H1 (cell line): ENCODE results near the gene YIPF5. TPM values are rescaled to one million over a fixed set of nuclear protein-coding genes. Genes with fewer than 3 reads are reported as not detected.

Source experiments
- CTCF ChIA-PET: fragments of 300-600 bp; sonication (Branson Sonifier 250); formaldehyde crosslinking; loops from one replicate; lab custom pipeline; 2021; ENCODE audit not compliant: partially characterized antibody; lab: Charles Lee
- POLR2A ChIA-PET: fragments of 300-600 bp; sonication (Branson Sonifier 250); formaldehyde crosslinking; loops from one replicate; lab custom pipeline; 2021; ENCODE audit warnings: inconsistent platforms; ENCODE audit not compliant: partially characterized antibody; lab: Charles Lee
- DNase-seq, 2 experiments: peaks; one replicate each; pipeline versions ENCODE4 v3.0.0 to v3.0.0-alpha.2; 2010 to 2022; ENCODE audit warnings: low spot score in 2 of 2, low read depth in 1 of 2, mixed read lengths in 1 of 2
- FAIRE-seq: peaks from 2 replicates; lab custom pipeline; 2011; peaks lifted over from hg19 to GRCh38; lab: Jason Lieb, UNC
- H2AFZ ChIP-seq: 2 replicates; pipeline ENCODE4 v1.8.1; 2012; ENCODE audit warnings: low read length, inconsistent platforms
- H2AK5ac ChIP-seq: 2 replicates; pipeline ENCODE4 v1.6.1; 2013; ENCODE audit warnings: low read depth, low read length
- H2BK120ac ChIP-seq: replicated peaks from 2 replicates; pipeline ENCODE3; 2013; ENCODE audit warnings: low read depth, low read length, inconsistent platforms
- H2BK12ac ChIP-seq: 2 replicates; pipeline ENCODE4 v1.6.1; 2013; ENCODE audit warnings: low read depth, low read length
- H2BK15ac ChIP-seq: 2 replicates; pipeline ENCODE4 v1.6.1; 2013; ENCODE audit warnings: low read length
- H2BK20ac ChIP-seq: 2 replicates; pipeline ENCODE4 v1.6.1; 2013; ENCODE audit warnings: low read length
- H2BK5ac ChIP-seq: 2 replicates; pipeline ENCODE4 v1.6.1; 2013; ENCODE audit warnings: low read depth, low read length
- H3K14ac ChIP-seq: 2 replicates; pipeline ENCODE4 v1.6.1; 2013; ENCODE audit warnings: inconsistent platforms; ENCODE audit not compliant: insufficient read length
- H3K18ac ChIP-seq: 2 replicates; pipeline ENCODE4 v1.6.1; 2013; ENCODE audit warnings: low read length; ENCODE audit errors: extremely low read depth
- H3K23ac ChIP-seq: 2 replicates; pipeline ENCODE4 v1.6.1; 2013; ENCODE audit warnings: inconsistent platforms; ENCODE audit not compliant: insufficient read length
- H3K23me2 ChIP-seq: 2 replicates; pipeline ENCODE4 v1.6.1; 2013; ENCODE audit warnings: low read depth, low read length
- H3K27ac ChIP-seq: 2 replicates; pipeline ENCODE4 v1.6.1; 2011; ENCODE audit warnings: low read depth, low read length, inconsistent platforms
- H3K27me3 ChIP-seq, 4 experiments: replicated peaks in 1 of 4; 1 replicate in 1 of 4; 2 replicates in 3 of 4; pipeline versions ENCODE4 v1.6.1 to v1.8.1; 2011 to 2013; ENCODE audit warnings: low read length in 3 of 4, mild to moderate bottlenecking in 3 of 4, inconsistent platforms in 2 of 4, mixed read lengths in 2 of 4, moderate library complexity in 1 of 4; ENCODE audit not compliant: control insufficient read depth in 3 of 4, insufficient read depth in 3 of 4; ENCODE audit errors: extremely low read depth in 1 of 4
- H3K36me3 ChIP-seq, 4 experiments: 2 replicates each; pipeline versions ENCODE4 v1.6.1 to v1.8.1; 2011 to 2013; ENCODE audit warnings: mild to moderate bottlenecking in 4 of 4, low read length in 3 of 4, moderate library complexity in 2 of 4, control low read depth in 1 of 4, inconsistent platforms in 1 of 4; ENCODE audit not compliant: insufficient read depth in 4 of 4, control insufficient read depth in 2 of 4
- H3K4ac ChIP-seq: replicated peaks from 2 replicates; pipeline ENCODE3; 2013; ENCODE audit warnings: low read length, low read depth, mixed read lengths, inconsistent platforms; ENCODE audit not compliant: insufficient read length
- H3K4me1 ChIP-seq, 4 experiments: replicated peaks in 1 of 4; 1 replicate in 1 of 4; 2 replicates in 3 of 4; pipeline versions ENCODE4 v1.6.1 to v1.8.1; 2011 to 2013; ENCODE audit warnings: low read length in 3 of 4, inconsistent platforms in 2 of 4, mixed read lengths in 1 of 4; ENCODE audit not compliant: insufficient read depth in 4 of 4, control insufficient read depth in 3 of 4
- H3K4me2 ChIP-seq, 2 experiments: 2 replicates each; pipeline versions ENCODE4 v1.6.1 to v1.8.1; 2011 to 2013; ENCODE audit warnings: low read depth in 2 of 2, low read length in 2 of 2, control low read depth in 1 of 2, inconsistent platforms in 1 of 2, mild to moderate bottlenecking in 1 of 2; ENCODE audit not compliant: insufficient read depth in 1 of 2
- H3K4me3 ChIP-seq, 4 experiments: fragments of 200-600, 300-600 bp in 1 of 4; sonication (generic), shearing (Covaris generic), sonication (Bioruptor Twin) in 1 of 4; 2 replicates each; pipeline versions ENCODE4 v1.5.1 to v1.8.1; 2011 to 2016; ENCODE audit warnings: low read length in 4 of 4, low read depth in 3 of 4, control low read depth in 2 of 4, inconsistent platforms in 2 of 4, mild to moderate bottlenecking in 2 of 4, mixed read lengths in 1 of 4, moderate library complexity in 1 of 4; ENCODE audit not compliant: insufficient read depth in 2 of 4; ENCODE audit errors: extremely low read depth in 1 of 4
- H3K56ac ChIP-seq: replicated peaks from 2 replicates; pipeline ENCODE3; 2013; ENCODE audit warnings: low read depth, mild to moderate bottlenecking, mixed read lengths, low read length, inconsistent platforms; ENCODE audit not compliant: insufficient read length
- H3K79me1 ChIP-seq: 2 replicates; pipeline ENCODE4 v1.6.1; 2013; ENCODE audit warnings: low read depth, low read length, control low read depth
- H3K79me2 ChIP-seq, 2 experiments: 2 replicates each; pipeline versions ENCODE4 v1.6.1 to v1.8.1; 2012 to 2013; ENCODE audit warnings: low read length in 2 of 2, mild to moderate bottlenecking in 2 of 2, inconsistent platforms in 1 of 2; ENCODE audit not compliant: insufficient read depth in 2 of 2, control insufficient read depth in 1 of 2
- H3K9ac ChIP-seq, 4 experiments: replicated peaks in 1 of 4; 1 replicate in 1 of 4; 2 replicates in 3 of 4; pipeline versions ENCODE4 v1.6.1 to v1.8.1; 2011 to 2013; ENCODE audit warnings: low read depth in 3 of 4, low read length in 3 of 4, control low read depth in 2 of 4, mild to moderate bottlenecking in 2 of 4, moderate library complexity in 2 of 4, inconsistent platforms in 1 of 4; ENCODE audit errors: extremely low read depth in 1 of 4
- H3K9me3 ChIP-seq, 2 experiments: 2 replicates each; pipeline versions ENCODE4 v1.6.1 to v1.8.1; 2012 to 2013; ENCODE audit warnings: mild to moderate bottlenecking in 2 of 2, moderate library complexity in 2 of 2, control low read depth in 1 of 2, inconsistent platforms in 1 of 2, low read depth in 1 of 2, low read length in 1 of 2, mixed read lengths in 1 of 2; ENCODE audit not compliant: insufficient read depth in 2 of 2
- H4K20me1 ChIP-seq, 2 experiments: replicated peaks in 1 of 2; 2 replicates each; pipeline versions ENCODE3 to v1.8.1; 2011 to 2013; ENCODE audit warnings: inconsistent platforms in 2 of 2, low read length in 2 of 2, mild to moderate bottlenecking in 1 of 2; ENCODE audit not compliant: insufficient read depth in 2 of 2, control insufficient read depth in 1 of 2
- H4K5ac ChIP-seq: 2 replicates; pipeline ENCODE4 v1.6.1; 2013; ENCODE audit warnings: low read length, low read depth, mixed read lengths, inconsistent platforms; ENCODE audit not compliant: insufficient read length
- H4K8ac ChIP-seq: 2 replicates; pipeline ENCODE4 v1.8.0; 2013; ENCODE audit warnings: mild to moderate bottlenecking, moderate library complexity, low read length, inconsistent platforms; ENCODE audit not compliant: insufficient read depth; ENCODE audit errors: extremely low read depth
- H4K91ac ChIP-seq: replicated peaks from 2 replicates; pipeline ENCODE3; 2013; ENCODE audit warnings: low read length, mixed read lengths, inconsistent platforms; ENCODE audit not compliant: insufficient read length
- EGR1 ChIP-seq: IDR thresholded peaks from 2 replicates; pipeline ENCODE4 v1.6.1; 2011; ENCODE audit warnings: low read depth, low read length, borderline replicate concordance
- POLR2AphosphoS5 ChIP-seq: IDR thresholded peaks from 2 replicates; pipeline ENCODE4 v1.6.1; 2011; ENCODE audit warnings: low read depth, low read length
- RNF2 ChIP-seq: fragments of 200-900, 300-1000 bp; sonication (generic); IDR thresholded peaks from 2 replicates; pipeline ENCODE4 v1.7.1; 2016; ENCODE audit warnings: borderline replicate concordance, low read depth, mild to moderate bottlenecking, antibody characterized with exemption, low read length; ENCODE audit not compliant: poor library complexity, severe bottlenecking; ENCODE audit errors: missing control alignments
- SIN3A ChIP-seq, 2 experiments: IDR thresholded peaks in 1 of 2; conservative IDR thresholded peaks in 1 of 2; 2 replicates each; pipeline ENCODE4 v1.6.1; 2011 to 2012; ENCODE audit warnings: low read length in 2 of 2, improper control_type of control experiment in 1 of 2, low read depth in 1 of 2, mild to moderate bottlenecking in 1 of 2
- SP1 ChIP-seq: IDR thresholded peaks from 2 replicates; pipeline ENCODE4 v1.6.1; 2011; ENCODE audit warnings: low read depth, low read length
- TBP ChIP-seq: IDR thresholded peaks from 2 replicates; pipeline ENCODE4 v1.6.1; 2011; ENCODE audit warnings: low read depth, low read length, improper control_type of control experiment
- TCF12 ChIP-seq: IDR thresholded peaks from 2 replicates; pipeline ENCODE4 v1.6.1; 2011; ENCODE audit warnings: low read depth, mild to moderate bottlenecking, low read length
- ZNF274 ChIP-seq: IDR thresholded peaks from 2 replicates; pipeline ENCODE4 v1.7.0; 2012; ENCODE audit warnings: low read length, borderline replicate concordance; ENCODE audit errors: extremely low read depth
- polyA plus RNA-seq, 7 experiments: library from polyadenylated mRNA; depleted of rRNA in 3 of 7; stranded (reverse) in 5 of 7; unstranded in 2 of 7; fragments of >200 nt in 5 of 7; fragments of 200-250 nt in 2 of 7; gene quantifications; 1 replicate in 5 of 7; 2 replicates in 1 of 7; 4 replicates in 1 of 7; pipeline versions ENCODE4 v1.2.1 to v1.2.3, GENCODE V29; 2011 to 2013; ENCODE audit warnings: missing spikeins in 2 of 7, mixed read lengths in 2 of 7
- total RNA-seq: library from RNA; stranded (reverse); fragmentation: NEBNext Ultra II Directional; extraction: Animal tissue kit (Norgen Biotek cat#: 25700); gene quantifications from 2 replicates; pipeline ENCODE4 v1.2.1, GENCODE V29; 2021

Gene YIPF5
- total and polyA plus RNA-seq, 2 of the 8 experiments (the other 6 are each of a cell fraction or from before 2014, with no cell fraction given), result 27.6 to 33.6 TPM

DNA sequence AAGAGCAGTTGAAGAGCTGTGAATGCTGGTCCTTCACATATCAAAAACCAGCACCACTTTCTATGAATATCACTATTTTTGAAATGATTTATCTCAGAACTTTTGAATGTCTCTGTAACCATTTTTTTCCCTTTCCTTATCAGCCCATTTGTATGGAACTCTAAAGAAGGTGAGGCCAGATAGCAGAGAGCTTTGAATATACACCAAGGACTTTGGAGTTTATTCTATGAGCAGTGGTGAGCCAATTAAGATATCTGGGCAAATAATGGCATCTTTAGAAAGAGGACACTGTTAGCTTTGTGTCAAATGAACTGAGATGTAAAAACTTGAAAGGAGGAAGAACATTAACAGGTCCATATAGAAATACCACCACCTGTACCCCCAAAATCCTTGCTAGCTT is 22.2 kb upstream of the YIPF5 start:
- Histone ChIP-seq H3K36me3 (no peaks in the 10 kb centered on the region), H3K4me1 (peaks cover 0 to 2% (median 0%) of the 10 kb centered on the region in 4 experiments; a peak in 1 of 7 replicates), H3K14ac (no peak overlapping the region), H4K8ac (no peak overlapping the region), H4K91ac (no peak overlapping the region), H4K5ac (no peak overlapping the region), H2BK20ac (no peak overlapping the region), H4K20me1 (no peaks in the 10 kb centered on the region), H3K9me3 (no peaks in the 10 kb centered on the region), H2AK5ac (no peak overlapping the region), H3K4me3 (no peak overlapping the region), H3K18ac (no peak overlapping the region), H2BK5ac (no peak overlapping the region), H3K23me2 (no peaks in the 10 kb centered on the region), H3K27ac (no peak overlapping the region), H3K27me3 (no peaks in the 10 kb centered on the region), H3K9ac (no peak overlapping the region), H3K79me1 (no peaks in the 10 kb centered on the region), H2BK12ac (no peak overlapping the region), H3K4me2 (no peak overlapping the region), H3K79me2 (no peaks in the 10 kb centered on the region), H2AFZ (no peak overlapping the region), H3K23ac (no peak overlapping the region), H2BK15ac (no peak overlapping the region), H3K4ac (no peak overlapping the region), H2BK120ac (no peak overlapping the region), H3K56ac (no peak overlapping the region)
- POLR2A ChIA-PET, result no interaction called here
- FAIRE-seq, result no peak
- DNase-seq, result no peak
- CTCF ChIA-PET, result interaction anchor here (0.8 to 5.7 kb wide), 11 partner anchors 9 to 392 kb away, joined by 3 to 33 read pairs (median 4); partner anchors contain the start of genes KCTD16 and YIPF5
- TF ChIP-seq POLR2AphosphoS5 (no peak), RNF2 (no peak), ZNF274 (no peak), TBP (no peak), SIN3A (conservative IDR thresholded peaks at IDR 0.05 in 1 of 2, IDR thresholded peaks at IDR 0.05 in 1 of 2; ENCODE audit: low read depth in 1 of 2, low read length in 2 of 2) (no peak), SP1 (no peak), EGR1 (no peak), TCF12 (no peak)
